A673 (cell line): ENCODE measurements around the gene TGFBR1. TPM values are rescaled to one million over a fixed set of nuclear protein-coding genes. Genes with fewer than 3 reads are reported as not detected.

Experiments
- BruUV-seq: library from RNA; stranded (reverse); fragments of 400-500 nt; replicated peaks from 2 replicates; lab custom pipeline; 2021; lab: Mats Ljungman, UMichigan
- CTCF ChIA-PET: fragments of 300-600 bp; sonication (Branson Sonifier 250); formaldehyde crosslinking; loops from one replicate; lab custom pipeline; 2022; ENCODE audit warnings: antibody characterized with exemption; lab: Charles Lee
- POLR2A ChIA-PET: fragments of 300-600 bp; sonication (Branson Sonifier 250); formaldehyde crosslinking; loops from one replicate; lab custom pipeline; 2022; ENCODE audit warnings: antibody characterized with exemption; ENCODE audit not compliant: low non-redundant PET; lab: Charles Lee
- DNase-seq: peaks from one replicate; pipeline ENCODE4 v3.0.0-alpha.2; 2015; ENCODE audit warnings: low spot score
- H3K27ac ChIP-seq: fragments of 200-600 bp; sonication (generic); 2 replicates; pipeline ENCODE4 v1.5.1; 2016; ENCODE audit warnings: mixed run types, low read depth, mild to moderate bottlenecking, mixed read lengths, antibody characterized with exemption, low read length; ENCODE audit not compliant: poor library complexity, severe bottlenecking
- H3K27me3 ChIP-seq: fragments of 200-600 bp; sonication (generic); replicated peaks from 2 replicates; pipeline ENCODE4 v1.6.1; 2017; ENCODE audit warnings: mixed run types, low read depth, mild to moderate bottlenecking, mixed read lengths, antibody characterized with exemption, low read length; ENCODE audit not compliant: insufficient read depth, poor library complexity
- H3K36me3 ChIP-seq: fragments of 200-600 bp; sonication (generic); 2 replicates; pipeline ENCODE4 v1.6.1; 2016; ENCODE audit warnings: mixed run types, mild to moderate bottlenecking, mixed read lengths, antibody characterized with exemption, low read length; ENCODE audit not compliant: insufficient read depth, poor library complexity, severe bottlenecking
- H3K4me1 ChIP-seq: fragments of 200-600 bp; sonication (generic); 2 replicates; pipeline ENCODE4 v1.6.1; 2017; ENCODE audit warnings: mixed run types, mild to moderate bottlenecking, mixed read lengths, antibody characterized with exemption, low read length; ENCODE audit not compliant: insufficient read depth, poor library complexity, severe bottlenecking
- H3K4me3 ChIP-seq: fragments of 200-600 bp; sonication (generic); 2 replicates; pipeline ENCODE4 v1.5.1; 2016; ENCODE audit warnings: low read depth, mixed run types, mild to moderate bottlenecking, mixed read lengths, low read length; ENCODE audit not compliant: poor library complexity, severe bottlenecking
- H3K9me3 ChIP-seq: fragments of 200-600 bp; sonication (generic); 2 replicates; pipeline ENCODE4 v1.6.1; 2016; ENCODE audit warnings: mixed run types, low read depth, mild to moderate bottlenecking, mixed read lengths, antibody characterized with exemption, low read length; ENCODE audit not compliant: poor library complexity, severe bottlenecking
- CTCF ChIP-seq: fragments of 300-800, 200-600 bp; sonication (generic); conservative IDR thresholded peaks from 2 replicates; pipeline ENCODE4 v1.5.1; 2017; ENCODE audit warnings: low read depth, mild to moderate bottlenecking, antibody characterized with exemption, low read length, moderate library complexity, mixed read lengths
- EZH2 ChIP-seq: fragments of 200-600 bp; sonication (generic); IDR thresholded peaks from 2 replicates; pipeline ENCODE4 v1.6.1; 2017; ENCODE audit warnings: borderline replicate concordance, low read depth, mild to moderate bottlenecking, mixed read lengths, antibody characterized with exemption, low read length; ENCODE audit not compliant: poor library complexity, severe bottlenecking
- intact Hi-C: fragments of 100-400 bp; cut with micrococcal nuclease; formaldehyde crosslinking; loops from one replicate; pipeline ENCODE4 v1.10.0; 2022; ENCODE audit not compliant: unreplicated experiment
- total RNA-seq: library from RNA; stranded (reverse); gene quantifications from 2 replicates; pipeline ENCODE4 v1.2.3, GENCODE V29; 2021

Gene TGFBR1
- total RNA-seq, 1 experiment from 2014 or later, result 3.5 TPM

- TF ChIP-seq EZH2, result no peak
- TF ChIP-seq CTCF, result no peak
- H3K9me3 ChIP-seq, result no peaks in the 10 kb centered on the region
- BruUV-seq, result no TSS peak
- DNase-seq, result no peak
- no peaks in the 10 kb centered on the region for H3K27me3 ChIP-seq
- ChIA-PET CTCF (no interaction called here), POLR2A (no interaction called here)
- no peaks in the 10 kb centered on the region for H3K36me3 ChIP-seq
- intact Hi-C loops, result no loop called here
- no peaks in the 10 kb centered on the region for H3K4me1 ChIP-seq
- H3K4me3 ChIP-seq, result no peak overlapping the region
- H3K27ac ChIP-seq, result no peak overlapping the region
Observed at GRCh38 chr9:99143655-99144054, 38.7 kb downstream of the TGFBR1 start.

GRCh38 chr9:99144966-99145365 is 40.1 kb downstream of the TGFBR1 start:
- no peak overlapping the region for H3K4me3 ChIP-seq
- DNase-seq, result no peak
- H3K4me1 ChIP-seq, result no peaks in the 10 kb centered on the region
- no TSS peak for BruUV-seq
- intact Hi-C loops, result no loop called here
- ChIA-PET POLR2A (no interaction called here), CTCF (no interaction called here)
- no peak overlapping the region for H3K27ac ChIP-seq
- TF ChIP-seq CTCF (no peak), EZH2 (no peak)
- H3K36me3 ChIP-seq, result no peaks in the 10 kb centered on the region
- no peaks in the 10 kb centered on the region for H3K9me3 ChIP-seq
- no peaks in the 10 kb centered on the region for H3K27me3 ChIP-seq

- CTCF ChIA-PET, result no interaction called here
- Histone ChIP-seq H3K4me3 (no peak overlapping the region), H3K27ac (no peak overlapping the region), H3K4me1 (no peaks in the 10 kb centered on the region), H3K27me3 (no peaks in the 10 kb centered on the region), H3K36me3 (no peaks in the 10 kb centered on the region), H3K9me3 (no peaks in the 10 kb centered on the region)
- intact Hi-C loops, result no loop called here
- TF ChIP-seq CTCF (no peak), EZH2 (no peak)
- no TSS peak for BruUV-seq
- no peak for DNase-seq
- POLR2A ChIA-PET, result no interaction called here
Observed at GRCh38 chr9:99146574-99146973, 41.7 kb downstream of the TGFBR1 start.
